A673 (cell line): ENCODE measurements around the gene DDX27.

Experiments used
- CTCF ChIP-seq: fragments of 300-800, 200-600 bp; sonication (generic); conservative IDR thresholded peaks from 2 replicates; pipeline ENCODE4 v1.5.1; 2017; ENCODE audit warnings: low read depth, mild to moderate bottlenecking, antibody characterized with exemption, low read length, moderate library complexity, mixed read lengths
- EZH2 ChIP-seq: fragments of 200-600 bp; sonication (generic); IDR thresholded peaks from 2 replicates; pipeline ENCODE4 v1.6.1; 2017; ENCODE audit warnings: borderline replicate concordance, low read depth, mild to moderate bottlenecking, mixed read lengths, antibody characterized with exemption, low read length; ENCODE audit not compliant: poor library complexity, severe bottlenecking

- TF ChIP-seq CTCF (peak; percentile 74), EZH2 (no peak)
Measured at GRCh38 chr20:49245921-49246740, 26.9 kb downstream of the DDX27 start.
